ENCODE results near the gene PSMD2. TPM values are rescaled to one million over a fixed set of nuclear protein-coding genes. Genes with fewer than 3 reads are reported as not detected.

PSMD2 gene
- total RNA-seq, 8 experiments from 2014 or later = 130 to 248 (median 185) TPM

DNA sequence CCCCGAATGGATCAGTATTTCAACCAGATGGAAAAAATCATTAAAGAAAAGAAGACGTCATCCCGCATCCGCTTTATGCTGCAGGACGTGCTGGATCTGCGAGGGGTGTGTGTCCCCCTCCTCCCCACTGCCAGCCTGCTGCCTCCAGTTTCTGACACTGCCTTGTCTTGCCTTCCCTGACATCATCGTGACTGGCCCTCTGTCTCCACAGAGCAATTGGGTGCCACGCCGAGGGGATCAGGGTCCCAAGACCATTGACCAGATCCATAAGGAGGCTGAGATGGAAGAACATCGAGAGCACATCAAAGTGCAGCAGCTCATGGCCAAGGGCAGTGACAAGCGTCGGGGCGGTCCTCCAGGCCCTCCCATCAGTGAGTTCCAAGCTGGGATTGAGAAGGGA is 26.2 kb downstream of the PSMD2 start:
- Histone ChIP-seq H3K27ac (no peak overlapping the region), H3K4me3 (no peak overlapping the region), H3K4me1 (replicated peaks in 1 of 2) (no peaks in the 10 kb centered on the region)
- in situ Hi-C loops (cut with MboI; ENCODE audit: low pct_unique_long_range_greater_than_20kb in 2 of 9, low sequenced_read_pairs in 9 of 9, unreplicated experiment in 9 of 9) = no loop called here
- WGBS, 10 experiments = 89 to 100% (median 95%) methylated on average over 1 to 8 of the region's 13 CpGs; no CpG with 5 or more reads in 4 of the 10 experiments
- peak in 2 of 8 experiments; percentile 7 to 9 for ATAC-seq (replicated peaks in 6 of 8)

DNA sequence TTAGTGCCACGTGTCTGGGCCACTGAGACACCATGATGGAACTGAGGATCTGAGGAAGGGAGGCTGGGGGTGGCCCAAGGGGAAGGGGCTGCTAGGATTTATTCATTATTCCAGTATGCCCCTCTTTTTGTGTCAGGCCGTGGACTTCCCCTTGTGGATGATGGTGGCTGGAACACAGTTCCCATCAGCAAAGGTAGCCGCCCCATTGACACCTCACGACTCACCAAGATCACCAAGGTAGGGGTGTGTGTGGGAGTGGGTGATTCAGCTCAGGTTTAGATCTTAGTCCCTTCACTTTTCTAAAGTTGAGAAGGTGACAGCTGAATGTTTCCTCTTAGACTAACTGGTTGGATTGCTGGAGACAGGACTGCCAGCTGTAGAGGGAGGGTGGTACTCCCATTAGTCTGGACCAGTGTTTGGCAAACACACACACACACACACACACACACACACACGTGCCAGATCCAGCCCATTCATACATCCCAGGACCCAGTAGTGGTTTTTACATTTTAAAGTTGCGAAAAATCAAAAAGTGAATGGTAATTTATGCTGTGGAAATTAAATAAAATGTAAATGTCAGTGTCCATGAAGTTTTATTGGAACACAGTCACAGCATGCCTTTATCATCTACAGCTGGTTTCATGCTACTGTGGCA is 26.8 kb downstream of the PSMD2 start:
- in situ Hi-C loops (cut with MboI; ENCODE audit: low pct_unique_long_range_greater_than_20kb in 2 of 9, low sequenced_read_pairs in 9 of 9, unreplicated experiment in 9 of 9) = no loop called here

DNA sequence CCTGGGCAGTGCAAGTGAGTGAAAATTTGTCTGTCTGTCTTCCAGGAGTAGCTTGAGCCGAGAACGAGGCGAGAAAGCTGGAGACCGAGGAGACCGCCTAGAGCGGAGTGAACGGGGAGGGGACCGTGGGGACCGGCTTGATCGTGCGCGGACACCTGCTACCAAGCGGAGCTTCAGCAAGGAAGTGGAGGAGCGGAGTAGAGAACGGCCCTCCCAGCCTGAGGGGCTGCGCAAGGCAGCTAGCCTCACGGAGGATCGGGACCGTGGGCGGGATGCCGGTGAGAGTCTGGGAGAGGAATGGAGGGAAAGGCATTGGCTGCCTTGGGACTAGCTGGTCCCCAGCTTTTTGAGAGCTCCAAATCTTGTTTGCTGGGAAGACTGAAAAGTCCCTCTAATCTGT is 28.1 kb downstream of the PSMD2 start:
- no peak overlapping the region for H3K27ac ChIP-seq
- H3K4me3 ChIP-seq = no peak overlapping the region
- ATAC-seq (replicated peaks in 6 of 8) = no peak
- in situ Hi-C loops (cut with MboI; ENCODE audit: low pct_unique_long_range_greater_than_20kb in 2 of 9, low sequenced_read_pairs in 9 of 9, unreplicated experiment in 9 of 9) = no loop called here
- WGBS, 10 experiments = 85 to 100% (median 99%) methylated on average over 1 to 15 of the region's 21 CpGs; no CpG with 5 or more reads in 2 of the 10 experiments
- H3K4me1 ChIP-seq (replicated peaks in 1 of 2) = no peaks in the 10 kb centered on the region

More for the DNA sequence above, 26.8 kb downstream of the PSMD2 start:
- H3K27ac ChIP-seq = no peak overlapping the region
- H3K4me1 ChIP-seq (replicated peaks in 1 of 2) = no peaks in the 10 kb centered on the region
- no peak overlapping the region for H3K4me3 ChIP-seq
- 34 to 100% (median 79%) methylated on average over 1 to 5 of the region's 6 CpGs; no CpG with 5 or more reads in 2 of the 10 experiments for WGBS, 10 experiments
- ATAC-seq (replicated peaks in 6 of 8) = peak in 4 of 8 experiments; percentile 4 to 69 (median 26)

DNA sequence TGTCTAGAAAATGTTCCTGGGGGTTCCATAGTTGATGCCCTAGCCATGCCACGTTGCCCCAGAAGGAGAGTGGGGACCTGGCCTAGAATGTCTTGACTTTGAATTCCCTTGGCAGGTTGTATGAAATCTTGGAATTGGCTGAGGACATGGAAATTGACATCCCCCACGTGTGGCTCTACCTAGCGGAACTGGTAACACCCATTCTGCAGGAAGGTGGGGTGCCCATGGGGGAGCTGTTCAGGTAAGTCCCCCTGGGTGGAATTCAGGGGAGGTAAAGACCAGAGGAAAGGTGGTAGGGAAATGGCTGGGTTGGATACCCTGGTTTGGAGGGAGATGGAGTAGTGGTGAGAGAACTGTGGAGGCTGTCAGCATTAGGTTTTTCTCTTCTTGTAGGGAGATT is 29.5 kb downstream of the PSMD2 start:
- no peaks in the 10 kb centered on the region for H3K4me1 ChIP-seq (replicated peaks in 1 of 2)
- no peak for ATAC-seq (replicated peaks in 6 of 8)
- H3K27ac ChIP-seq = no peak overlapping the region
- in situ Hi-C loops (cut with MboI; ENCODE audit: low pct_unique_long_range_greater_than_20kb in 2 of 9, low sequenced_read_pairs in 9 of 9, unreplicated experiment in 9 of 9) = no loop called here
- no peak overlapping the region for H3K4me3 ChIP-seq
- 20 to 94% (median 90%) methylated on average over 2 to 3 of the region's 3 CpGs; no CpG with 5 or more reads in 4 of the 10 experiments for WGBS, 10 experiments

DNA sequence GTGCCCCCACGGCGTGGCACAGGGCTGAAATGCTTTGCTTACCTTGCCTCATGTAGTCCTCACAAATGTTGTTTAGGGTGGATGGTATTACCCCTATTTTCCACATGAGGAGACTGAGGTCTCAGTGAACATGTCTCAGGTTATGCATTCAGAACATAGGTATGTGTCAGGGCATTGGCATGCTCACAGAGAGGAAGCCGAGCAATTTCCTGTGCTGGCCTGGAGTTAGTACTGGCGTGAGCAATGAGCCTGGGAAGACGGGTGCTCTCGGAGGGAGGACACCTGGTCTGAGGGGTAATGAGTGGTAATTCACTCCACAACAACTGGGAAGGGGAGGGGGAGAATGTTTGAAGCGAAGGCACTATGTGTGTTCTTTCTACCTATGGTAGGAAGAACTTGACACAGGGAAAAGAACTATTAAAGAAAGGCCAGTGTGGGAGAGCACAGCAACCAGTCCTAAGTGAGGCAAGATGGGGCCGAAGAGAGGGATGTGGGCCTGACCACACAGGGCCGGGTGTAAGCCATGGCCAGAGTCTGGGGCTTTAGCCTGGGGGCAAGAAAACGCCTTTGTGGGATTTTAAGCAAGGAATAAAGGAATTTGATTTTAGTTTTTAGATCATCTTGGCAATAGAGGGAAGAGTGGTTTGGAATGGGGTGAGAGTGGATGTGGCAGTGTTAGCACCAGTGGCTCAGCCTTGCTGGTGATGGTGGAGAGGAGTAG is 33.5 kb downstream of the PSMD2 start:
- WGBS, 10 experiments = 21 to 100% (median 87%) methylated on average over 2 to 6 of the region's 10 CpGs; no CpG with 5 or more reads in 2 of the 10 experiments
- peaks cover 6% of the 10 kb centered on the region in 2 donors for H3K4me1 ChIP-seq (replicated peaks in 1 of 2)
- H3K4me3 ChIP-seq = no peak overlapping the region
- in situ Hi-C loops (cut with MboI; ENCODE audit: low pct_unique_long_range_greater_than_20kb in 2 of 9, low sequenced_read_pairs in 9 of 9, unreplicated experiment in 9 of 9) = no loop called here
- no peak for ATAC-seq (replicated peaks in 6 of 8)
- no peak overlapping the region for H3K27ac ChIP-seq

DNA sequence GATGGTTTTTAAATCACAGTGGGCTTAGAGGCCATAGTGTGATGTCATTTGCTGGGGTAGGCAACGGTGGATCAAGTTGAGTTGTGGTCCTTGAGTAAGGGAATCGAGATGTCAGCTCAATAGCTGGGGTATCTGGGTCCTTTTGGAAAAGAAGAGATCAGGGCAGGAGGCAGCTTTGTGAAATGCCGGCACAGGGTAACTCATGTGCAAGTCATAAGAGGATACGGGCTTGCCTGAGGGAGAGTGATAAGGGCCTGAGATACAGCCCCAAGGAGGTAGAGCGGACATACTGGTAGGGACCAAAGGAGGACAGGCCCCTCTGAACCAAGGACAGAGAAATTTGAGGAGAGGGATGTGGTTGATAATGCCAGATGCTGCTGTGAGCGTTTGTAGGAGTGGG is 34.1 kb downstream of the PSMD2 start:
- in situ Hi-C loops (cut with MboI; ENCODE audit: low pct_unique_long_range_greater_than_20kb in 2 of 9, low sequenced_read_pairs in 9 of 9, unreplicated experiment in 9 of 9) = no loop called here
- Histone ChIP-seq H3K27ac (no peak overlapping the region), H3K4me3 (no peak overlapping the region), H3K4me1 (replicated peaks in 1 of 2) (peaks cover 12 to 13% of the 10 kb centered on the region in 2 donors)
- no peak for ATAC-seq (replicated peaks in 6 of 8)
- WGBS, 10 experiments = 65 to 100% (median 86%) methylated on average over 2 to 6 of the region's 6 CpGs; no CpG with 5 or more reads in 2 of the 10 experiments

DNA sequence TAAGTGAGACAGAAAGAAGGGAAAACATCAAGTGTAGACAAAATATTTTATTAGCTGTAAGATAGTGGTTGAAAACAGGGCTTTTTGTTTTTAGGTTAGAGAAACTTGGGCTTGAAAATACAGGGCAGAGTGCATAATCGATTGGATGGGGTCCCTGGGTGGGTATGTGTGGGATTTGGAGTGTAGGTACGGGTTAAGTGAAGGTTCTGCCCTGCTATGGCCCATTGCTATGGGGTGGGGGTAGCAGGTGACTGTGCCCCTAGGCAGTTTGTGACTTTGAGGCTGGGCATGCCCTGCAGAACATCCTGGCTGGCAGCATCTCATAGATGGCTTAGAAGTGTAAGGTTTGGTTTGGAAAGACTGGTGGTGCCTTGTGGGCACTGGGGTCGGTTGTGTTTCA is 34.7 kb downstream of the PSMD2 start:
- Histone ChIP-seq H3K4me1 (replicated peaks in 1 of 2) (peaks cover 14% of the 10 kb centered on the region in 2 donors), H3K27ac (no peak overlapping the region), H3K4me3 (no peak overlapping the region)
- no peak for ATAC-seq (replicated peaks in 6 of 8)
- in situ Hi-C loops (cut with MboI; ENCODE audit: low pct_unique_long_range_greater_than_20kb in 2 of 9, low sequenced_read_pairs in 9 of 9, unreplicated experiment in 9 of 9) = no loop called here
- WGBS, 10 experiments = 60 to 100% (median 86%) methylated on average over 1 to 3 of the region's 3 CpGs; no CpG with 5 or more reads in 4 of the 10 experiments

DNA sequence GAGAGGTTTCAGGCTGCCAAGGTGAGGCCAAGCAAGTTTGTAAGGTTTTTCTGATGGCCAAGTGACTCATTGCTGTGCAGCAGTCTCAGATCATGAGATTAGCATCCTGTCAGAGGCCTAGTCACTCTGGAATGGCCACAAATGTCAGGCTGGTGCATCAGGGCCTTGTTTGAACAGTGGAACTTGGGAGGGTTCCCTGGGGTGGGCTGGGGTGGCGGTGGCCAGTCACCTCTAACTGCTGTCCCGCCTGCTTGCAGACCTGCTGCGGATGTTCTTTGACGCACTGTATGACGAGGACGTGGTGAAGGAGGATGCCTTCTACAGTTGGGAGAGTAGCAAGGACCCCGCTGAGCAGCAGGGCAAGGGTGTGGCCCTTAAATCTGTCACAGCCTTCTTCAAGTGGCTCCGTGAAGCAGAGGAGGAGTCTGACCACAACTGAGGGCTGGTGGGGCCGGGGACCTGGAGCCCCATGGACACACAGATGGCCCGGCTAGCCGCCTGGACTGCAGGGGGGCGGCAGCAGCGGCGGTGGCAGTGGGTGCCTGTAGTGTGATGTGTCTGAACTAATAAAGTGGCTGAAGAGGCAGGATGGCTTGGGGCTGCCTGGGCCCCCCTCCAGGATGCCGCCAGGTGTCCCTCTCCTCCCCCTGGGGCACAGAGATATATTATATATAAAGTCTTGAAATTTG is 35.6 kb downstream of the PSMD2 start:
- 31 to 100% (median 85%) methylated on average over 1 to 7 of the region's 15 CpGs; no CpG with 5 or more reads in 6 of the 10 experiments for WGBS, 10 experiments
- peak in 1 of 8 experiments; percentile 3 for ATAC-seq (replicated peaks in 6 of 8)
- in situ Hi-C loops (cut with MboI; ENCODE audit: low pct_unique_long_range_greater_than_20kb in 2 of 9, low sequenced_read_pairs in 9 of 9, unreplicated experiment in 9 of 9) = no loop called here
- Histone ChIP-seq H3K4me3 (no peak overlapping the region), H3K27ac (peak overlapping the region in 1 of 2 donors; percentile 96), H3K4me1 (replicated peaks in 1 of 2) (peaks cover 19 to 22% of the 10 kb centered on the region in 2 donors)

DNA sequence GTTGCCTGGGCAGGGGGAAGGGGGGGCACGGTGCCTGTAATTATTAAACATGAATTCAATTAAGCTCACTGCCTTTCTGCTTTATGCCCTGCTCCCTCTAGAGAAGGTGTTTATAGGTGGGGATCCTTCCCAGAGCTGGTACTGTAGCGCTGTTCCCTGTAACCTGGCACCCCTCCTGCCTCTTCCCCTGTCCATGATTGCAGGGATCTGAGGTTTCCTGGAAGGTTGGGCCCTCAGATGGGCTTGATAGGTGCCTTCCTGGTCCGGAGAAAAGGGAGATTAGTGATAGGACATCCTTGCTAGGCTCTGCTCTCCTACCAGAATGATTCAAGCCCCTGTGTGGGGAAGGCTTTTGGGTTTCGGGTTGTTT is 36.2 kb downstream of the PSMD2 start:
- H3K4me1 ChIP-seq (replicated peaks in 1 of 2) = peaks cover 25 to 28% of the 10 kb centered on the region in 2 donors
- WGBS, 10 experiments = 0 to 100% (median 50%) methylated on average over 1 to 2 of the region's 4 CpGs; no CpG with 5 or more reads in 7 of the 10 experiments
- in situ Hi-C loops (cut with MboI; ENCODE audit: low pct_unique_long_range_greater_than_20kb in 2 of 9, low sequenced_read_pairs in 9 of 9, unreplicated experiment in 9 of 9) = no loop called here
- ATAC-seq (replicated peaks in 6 of 8) = peak in 1 of 8 experiments; percentile 7
- peak overlapping the region; percentile 96 to 97 for H3K27ac ChIP-seq
- peak overlapping the region; percentile 75 to 94 (median 83) for H3K4me3 ChIP-seq

DNA sequence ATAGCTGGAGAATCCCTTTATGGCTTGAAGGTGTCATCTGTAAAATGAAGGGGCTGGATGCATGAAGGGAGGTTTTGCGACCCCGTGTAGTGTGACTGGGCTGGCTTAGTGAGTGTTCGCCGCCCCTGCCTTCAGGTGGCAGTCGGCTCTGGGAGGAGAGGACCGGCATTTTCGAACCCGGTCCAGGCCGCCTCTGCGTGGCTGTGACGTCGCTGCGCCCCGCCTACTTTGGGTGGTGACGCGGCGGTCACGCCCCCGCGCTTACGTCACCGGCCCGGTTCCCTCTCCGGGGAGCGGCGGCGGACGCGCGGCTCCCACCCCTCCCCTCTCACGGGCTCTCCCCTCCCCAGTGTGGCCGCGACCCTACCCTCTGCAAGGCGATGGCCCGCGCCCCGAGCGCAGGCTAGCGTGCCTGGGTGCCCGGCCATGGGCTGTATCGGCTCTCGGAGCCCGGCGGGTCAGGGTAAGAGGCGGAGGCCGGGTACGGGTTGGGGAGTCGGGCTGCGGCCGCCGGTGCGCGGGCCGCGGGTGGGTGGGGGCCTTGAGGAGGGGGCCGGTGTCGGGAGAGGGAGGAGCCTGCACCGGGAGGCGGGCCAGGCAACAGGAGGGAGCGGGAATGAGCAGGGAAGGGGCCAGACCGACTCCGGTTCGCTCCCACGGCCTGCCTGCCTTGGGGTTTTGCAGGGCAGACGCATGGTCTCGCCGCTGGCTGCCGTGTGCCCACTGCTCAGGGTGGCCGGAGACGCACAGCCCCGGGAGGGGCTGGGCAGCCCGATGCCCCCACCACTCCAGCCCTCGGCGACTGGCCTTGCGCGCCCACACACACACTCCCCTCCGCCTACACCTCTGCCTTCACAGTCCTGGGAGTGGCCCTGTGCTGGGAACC is 36.9 kb downstream of the PSMD2 start:
- ATAC-seq (replicated peaks in 6 of 8) = peak; percentile 49 to 72 (median 57)
- Histone ChIP-seq H3K4me3 (peak overlapping the region; percentile 75 to 94 (median 83)), H3K4me1 (replicated peaks in 1 of 2) (peaks cover 25 to 28% of the 10 kb centered on the region in 2 donors), H3K27ac (peak overlapping the region; percentile 96 to 97)
- 0 to 6% (median 3%) methylated on average over 1 to 8 of the region's 77 CpGs; no CpG with 5 or more reads in 4 of the 10 experiments for WGBS, 10 experiments
- in situ Hi-C loops (cut with MboI; ENCODE audit: low pct_unique_long_range_greater_than_20kb in 2 of 9, low sequenced_read_pairs in 9 of 9, unreplicated experiment in 9 of 9) = no loop called here

DNA sequence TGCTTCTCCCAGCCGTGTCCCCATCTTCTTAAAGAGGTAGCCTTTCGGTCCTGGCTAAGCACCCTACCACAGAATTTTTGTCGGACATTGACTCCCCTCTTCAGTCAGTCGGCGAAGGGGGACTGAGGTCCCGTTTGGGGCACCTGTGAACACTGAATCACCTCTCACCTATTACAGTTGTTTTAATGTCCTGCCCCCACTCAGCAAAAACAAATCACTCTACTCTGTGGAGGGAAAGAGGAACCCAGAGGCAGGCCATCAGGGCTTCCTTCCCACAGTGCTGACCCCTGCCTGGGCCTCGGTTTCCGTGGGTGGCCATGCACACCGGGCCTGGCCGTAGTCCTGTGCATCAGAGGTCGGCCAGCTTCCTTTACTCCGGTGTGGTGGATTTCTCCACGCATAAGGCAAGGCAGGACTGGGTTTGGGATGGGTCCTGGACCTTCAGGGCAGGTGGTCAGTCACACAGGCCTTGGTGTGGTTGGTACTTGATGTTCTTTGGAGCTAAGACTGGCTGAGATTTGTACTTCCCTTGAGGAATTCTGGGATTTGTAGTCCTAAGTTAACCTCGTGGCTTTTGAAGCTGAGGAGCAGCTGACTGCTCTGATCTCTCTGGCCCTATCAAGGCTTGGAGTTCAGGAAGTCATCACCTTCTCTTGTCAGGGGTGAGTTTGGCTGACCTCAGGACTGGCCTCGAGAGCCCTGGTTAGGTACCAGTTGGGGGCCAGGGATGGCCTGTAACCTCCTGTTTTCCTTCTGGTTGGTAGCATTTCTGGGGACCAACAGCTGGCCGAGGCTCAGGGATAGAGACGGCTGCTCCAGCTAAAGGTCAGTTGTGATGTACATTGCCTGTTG is 37.7 kb downstream of the PSMD2 start:
- WGBS, 10 experiments = 0 to 100% (median 18%) methylated on average over 1 to 6 of the region's 17 CpGs; no CpG with 5 or more reads in 2 of the 10 experiments
- H3K4me1 ChIP-seq (replicated peaks in 1 of 2) = peaks cover 25 to 28% of the 10 kb centered on the region in 2 donors
- H3K27ac ChIP-seq = peak overlapping the region; percentile 96 to 97
- in situ Hi-C loops (cut with MboI; ENCODE audit: low pct_unique_long_range_greater_than_20kb in 2 of 9, low sequenced_read_pairs in 9 of 9, unreplicated experiment in 9 of 9) = no loop called here
- ATAC-seq (replicated peaks in 6 of 8) = peak in 3 of 8 experiments; percentile 6 to 16 (median 11)
- H3K4me3 ChIP-seq = peak overlapping the region; percentile 75 to 94 (median 83)
